ENCODE data around the gene GATB. TPM values are rescaled to one million over a fixed set of nuclear protein-coding genes. Genes with fewer than 3 reads are reported as not detected.

GATB gene, protein sequence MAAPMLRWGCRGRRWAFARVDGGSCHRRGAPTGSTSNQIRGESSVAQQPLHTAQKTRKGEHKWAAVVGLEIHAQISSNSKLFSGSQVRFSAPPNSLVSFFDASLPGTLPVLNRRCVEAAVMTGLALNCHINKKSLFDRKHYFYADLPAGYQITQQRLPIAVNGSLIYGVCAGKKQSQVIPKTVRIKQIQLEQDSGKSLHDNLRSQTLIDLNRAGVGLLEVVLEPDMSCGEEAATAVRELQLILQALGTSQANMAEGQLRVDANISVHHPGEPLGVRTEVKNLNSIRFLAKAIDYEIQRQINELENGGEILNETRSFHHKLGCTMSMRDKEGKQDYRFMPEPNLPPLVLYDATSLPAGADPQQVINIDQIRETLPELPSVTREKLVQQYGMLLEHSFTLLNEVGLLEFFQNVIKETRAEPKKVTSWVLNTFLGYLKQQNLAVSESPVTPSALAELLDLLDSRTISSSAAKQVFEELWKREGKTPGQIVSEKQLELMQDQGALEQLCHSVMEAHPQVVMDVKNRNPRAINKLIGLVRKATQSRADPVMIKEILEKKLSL
- total RNA-seq: 21.9 and 24.6 TPM in 2 replicates

DNA sequence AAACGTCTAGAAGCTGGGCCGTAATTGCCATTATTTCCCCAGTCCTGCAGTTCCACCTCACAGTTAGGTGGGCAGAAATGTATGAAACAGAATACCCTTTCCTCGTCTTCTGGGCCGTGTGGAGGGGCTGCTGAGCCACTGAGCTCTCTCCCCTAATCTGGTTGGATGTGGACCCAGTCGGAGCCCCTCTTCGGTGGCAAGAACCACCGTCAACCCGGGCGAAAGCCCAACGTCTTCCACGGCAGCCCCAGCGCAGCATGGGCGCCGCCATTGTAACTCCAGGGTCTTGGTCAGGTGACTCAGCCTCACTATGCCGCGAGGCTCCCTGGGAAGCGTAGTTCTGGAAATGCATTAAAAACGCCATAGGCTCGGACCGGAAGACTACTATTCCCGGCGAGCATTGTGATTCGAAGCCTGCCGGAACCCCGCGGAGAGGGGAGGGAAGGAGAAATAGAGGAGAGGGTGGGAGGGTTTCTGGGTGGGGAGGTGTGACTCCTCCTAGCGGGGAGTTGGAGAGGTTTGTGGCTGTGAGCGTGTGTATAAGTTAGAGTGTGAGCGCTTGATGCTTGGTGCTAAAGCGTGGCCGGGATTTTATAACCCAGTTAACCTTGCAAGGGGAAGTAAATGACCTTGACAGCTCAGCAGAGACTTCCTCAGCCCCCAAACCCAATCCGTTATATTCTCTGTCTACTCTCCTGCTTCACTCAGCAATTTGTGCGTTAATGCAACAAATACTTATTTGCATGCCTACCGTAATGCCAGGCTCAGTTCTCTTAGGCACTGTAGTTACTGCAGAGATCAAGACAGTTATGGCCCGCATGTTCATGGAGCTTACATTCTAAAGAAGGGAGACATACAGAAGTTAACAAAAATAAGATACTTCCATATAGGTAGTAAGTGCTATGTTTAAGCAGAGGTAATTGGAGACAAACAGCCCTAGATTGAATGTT, at the start of gene GATB:
GATB (minus strand) TSS at position 296 of the 950 bp plus-strand sequence; CDS start at position 271, 25 bp downstream.

Measured in mesangial cell (primary cell).